ENCODE results near the gene EDN1. TPM values are rescaled to one million over a fixed set of nuclear protein-coding genes. Genes with fewer than 3 reads are reported as not detected.

EDN1 gene
- total RNA-seq, 6 donors from 2014 or later: 6.5 to 40.6 (median 18.6) TPM

DNA sequence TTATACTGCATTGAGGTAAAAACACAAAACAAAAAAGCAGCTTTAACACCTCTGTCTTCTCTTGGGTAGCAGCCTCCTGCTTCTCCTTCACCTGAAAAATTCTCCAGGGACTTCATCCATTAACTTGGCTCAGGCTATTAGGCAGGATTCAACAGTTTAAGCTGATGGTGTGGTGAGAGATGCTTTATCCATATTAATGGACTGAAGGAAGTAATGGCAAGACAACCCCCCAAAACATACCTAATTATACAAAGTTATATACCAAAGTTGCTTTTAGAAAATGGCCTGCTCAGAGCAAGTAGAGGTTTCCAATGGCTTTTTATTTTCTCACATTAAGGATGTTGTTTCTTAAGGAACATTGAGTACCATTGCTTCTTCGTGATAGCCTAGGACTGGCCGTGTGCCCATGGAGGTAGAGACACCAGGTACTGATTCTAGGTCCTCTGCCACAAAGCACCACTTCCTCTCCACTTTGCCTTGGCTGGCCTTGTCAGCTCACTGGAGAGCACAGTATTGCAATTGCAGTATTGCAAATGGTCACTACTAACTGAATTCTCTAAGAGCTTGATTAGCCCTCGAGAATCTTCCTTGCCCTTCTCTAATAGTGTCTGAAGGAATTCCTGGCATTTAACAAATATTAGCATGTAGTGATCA is 7.3 kb downstream of the EDN1 start:
- Histone ChIP-seq H3K36me3 (peaks cover 0 to 22% (median 0%) of the 10 kb centered on the region in 4 donors), H3K4me3 (no peak overlapping the region), H3K27me3 (no peaks in the 10 kb centered on the region), H3K4me1 (peaks cover 0 to 4% (median 0%) of the 10 kb centered on the region in 4 donors), H3K9me3 (no peaks in the 10 kb centered on the region), H3K27ac (peak overlapping the region in 1 of 4 donors; percentile 37)
- TF ChIP-seq POLR2A (IDR thresholded peaks at IDR 0.05) (no peak), POLR2AphosphoS5 (IDR thresholded peaks at IDR 0.05) (no peak), EP300 (IDR thresholded peaks at IDR 0.05) (no peak)
- TF ChIP-seq, protein P1, sequence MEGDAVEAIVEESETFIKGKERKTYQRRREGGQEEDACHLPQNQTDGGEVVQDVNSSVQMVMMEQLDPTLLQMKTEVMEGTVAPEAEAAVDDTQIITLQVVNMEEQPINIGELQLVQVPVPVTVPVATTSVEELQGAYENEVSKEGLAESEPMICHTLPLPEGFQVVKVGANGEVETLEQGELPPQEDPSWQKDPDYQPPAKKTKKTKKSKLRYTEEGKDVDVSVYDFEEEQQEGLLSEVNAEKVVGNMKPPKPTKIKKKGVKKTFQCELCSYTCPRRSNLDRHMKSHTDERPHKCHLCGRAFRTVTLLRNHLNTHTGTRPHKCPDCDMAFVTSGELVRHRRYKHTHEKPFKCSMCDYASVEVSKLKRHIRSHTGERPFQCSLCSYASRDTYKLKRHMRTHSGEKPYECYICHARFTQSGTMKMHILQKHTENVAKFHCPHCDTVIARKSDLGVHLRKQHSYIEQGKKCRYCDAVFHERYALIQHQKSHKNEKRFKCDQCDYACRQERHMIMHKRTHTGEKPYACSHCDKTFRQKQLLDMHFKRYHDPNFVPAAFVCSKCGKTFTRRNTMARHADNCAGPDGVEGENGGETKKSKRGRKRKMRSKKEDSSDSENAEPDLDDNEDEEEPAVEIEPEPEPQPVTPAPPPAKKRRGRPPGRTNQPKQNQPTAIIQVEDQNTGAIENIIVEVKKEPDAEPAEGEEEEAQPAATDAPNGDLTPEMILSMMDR (IDR thresholded peaks at IDR 0.05): no peak
- no peak for DNase-seq
- ATAC-seq (ENCODE audit: low FRiP score in 2 of 2): no peak
- 60 to 76% methylated on average over 3 of the region's 3 CpGs for WGBS, 2 donors

DNA sequence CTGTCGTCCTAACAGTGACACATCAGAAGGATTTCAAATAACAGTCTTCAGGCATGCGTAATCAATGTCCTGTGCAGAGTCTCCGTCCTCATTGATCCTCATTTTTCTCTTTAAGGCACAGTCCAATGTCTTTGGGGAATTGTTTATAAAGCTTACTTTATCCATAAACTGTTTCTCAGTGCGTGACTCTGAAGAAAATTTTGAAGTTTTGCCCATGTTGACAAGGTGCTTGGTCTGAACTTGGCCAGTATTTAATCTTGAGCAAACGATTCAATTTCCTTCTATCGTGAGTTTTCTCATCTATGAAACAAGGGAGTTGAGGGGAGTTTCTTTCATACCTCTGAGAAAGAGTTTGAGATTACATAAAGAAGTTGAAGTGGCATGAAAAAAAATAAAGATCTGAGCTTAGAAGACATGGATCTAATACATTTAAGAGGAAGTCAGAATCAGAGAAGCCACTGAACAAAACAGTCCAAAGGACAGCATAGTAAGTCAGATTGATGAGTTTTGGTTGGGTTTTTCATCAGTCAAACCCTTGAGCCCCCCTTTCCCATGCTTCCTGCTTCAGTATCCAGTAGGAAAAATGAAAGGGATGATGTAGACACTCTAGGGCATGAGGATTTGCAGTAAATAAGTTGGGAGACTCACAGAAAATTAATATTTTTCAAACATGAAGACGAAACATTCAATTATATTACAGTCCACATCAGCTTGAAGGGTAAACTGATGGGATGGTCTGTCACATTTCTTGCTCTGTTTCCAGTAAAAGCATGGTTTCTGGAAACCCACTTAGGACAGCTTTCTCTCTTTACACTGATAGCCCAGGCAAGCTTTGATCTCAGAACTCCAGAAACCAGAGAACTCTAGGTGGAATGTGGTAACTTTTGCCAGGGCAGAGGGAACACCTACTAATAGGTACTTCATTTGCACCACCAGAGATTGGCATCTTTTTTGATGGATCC is 8.1 kb downstream of the EDN1 start:
- peaks cover 0 to 4% (median 0%) of the 10 kb centered on the region in 4 donors for H3K4me1 ChIP-seq
- TF ChIP-seq POLR2A (IDR thresholded peaks at IDR 0.05) (no peak), POLR2AphosphoS5 (IDR thresholded peaks at IDR 0.05) (no peak), EP300 (IDR thresholded peaks at IDR 0.05) (no peak)
- TF ChIP-seq, protein P1 (IDR thresholded peaks at IDR 0.05): no peak
- H3K27me3 ChIP-seq: no peaks in the 10 kb centered on the region
- no peak overlapping the region for H3K27ac ChIP-seq
- no peaks in the 10 kb centered on the region for H3K9me3 ChIP-seq
- no peak for DNase-seq
- ATAC-seq (ENCODE audit: low FRiP score in 2 of 2): no peak
- peaks cover 0 to 19% (median 0%) of the 10 kb centered on the region in 4 donors for H3K36me3 ChIP-seq
- H3K4me3 ChIP-seq: no peak overlapping the region
- WGBS, 2 donors: 60 to 75% methylated on average over 7 of the region's 7 CpGs

DNA sequence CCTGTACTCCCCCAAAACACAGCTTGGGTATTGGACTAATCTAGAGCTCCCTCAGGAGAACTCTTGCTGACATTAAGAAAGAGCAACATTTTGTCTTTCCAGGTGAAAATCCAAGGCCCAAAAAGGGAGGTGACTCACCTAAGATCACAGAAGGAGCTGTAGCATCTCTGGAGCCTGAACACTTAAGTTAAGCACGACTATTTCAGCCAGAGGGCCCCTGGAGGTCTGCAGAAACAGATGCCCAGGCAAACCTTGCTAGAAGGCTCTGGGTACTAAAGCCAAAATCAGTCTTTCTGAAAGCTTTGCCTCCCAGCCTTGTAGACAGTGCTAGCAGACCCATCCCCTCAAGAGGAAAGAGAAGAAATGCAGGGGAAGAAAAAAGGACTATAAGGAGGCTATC is 8.8 kb downstream of the EDN1 start:
- no peak overlapping the region for H3K27ac ChIP-seq
- H3K4me1 ChIP-seq: peaks cover 0 to 4% (median 0%) of the 10 kb centered on the region in 4 donors
- H3K36me3 ChIP-seq: peaks cover 0 to 18% (median 0%) of the 10 kb centered on the region in 4 donors
- H3K27me3 ChIP-seq: no peaks in the 10 kb centered on the region
- no peak for DNase-seq
- WGBS, 2 donors: 32 to 55% methylated on average over 1 of the region's 1 CpG
- H3K4me3 ChIP-seq: no peak overlapping the region
- no peak for ATAC-seq (ENCODE audit: low FRiP score in 2 of 2)
- TF ChIP-seq POLR2A (IDR thresholded peaks at IDR 0.05) (no peak), EP300 (IDR thresholded peaks at IDR 0.05) (no peak), POLR2AphosphoS5 (IDR thresholded peaks at IDR 0.05) (no peak)
- TF ChIP-seq, protein P1 (IDR thresholded peaks at IDR 0.05): no peak
- H3K9me3 ChIP-seq: no peaks in the 10 kb centered on the region

DNA sequence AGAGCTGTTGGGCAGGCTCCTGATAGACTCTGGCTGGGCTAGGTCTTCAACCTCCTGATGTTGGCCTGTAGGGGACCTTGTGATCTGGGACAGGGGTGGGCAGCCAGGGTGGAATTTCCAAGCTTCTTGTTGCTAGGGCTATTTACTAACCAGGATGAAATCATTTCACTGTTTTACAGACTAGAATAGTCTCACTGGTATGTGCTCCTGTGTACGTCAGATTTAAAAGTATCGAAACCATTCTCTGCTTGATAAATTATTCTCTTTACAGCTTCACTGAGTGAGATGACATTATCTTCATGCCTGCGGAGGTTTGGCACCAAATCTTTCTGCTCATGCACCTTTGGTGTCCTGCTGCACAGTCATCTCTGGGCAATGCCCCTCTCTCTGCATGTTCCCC is 10.9 kb downstream of the EDN1 start:
- ATAC-seq (ENCODE audit: low FRiP score in 2 of 2): no peak
- no peaks in the 10 kb centered on the region for H3K27me3 ChIP-seq
- no peaks in the 10 kb centered on the region for H3K9me3 ChIP-seq
- H3K4me3 ChIP-seq: no peak overlapping the region
- no peaks in the 10 kb centered on the region for H3K4me1 ChIP-seq
- TF ChIP-seq, protein P1 (IDR thresholded peaks at IDR 0.05): no peak
- no peak for TF ChIP-seq POLR2A (IDR thresholded peaks at IDR 0.05)
- TF ChIP-seq POLR2AphosphoS5 (IDR thresholded peaks at IDR 0.05): no peak
- no peak for TF ChIP-seq EP300 (IDR thresholded peaks at IDR 0.05)
- H3K27ac ChIP-seq: no peak overlapping the region
- no peak for DNase-seq
- H3K36me3 ChIP-seq: peaks cover 0 to 6% (median 0%) of the 10 kb centered on the region in 4 donors
- 95 to 98% methylated on average over 3 of the region's 3 CpGs for WGBS, 2 donors
